Body of pancreas (tissue), 4 donors: ENCODE results near the gene LMTK2. TPM values are rescaled to one million over a fixed set of nuclear protein-coding genes. Genes with fewer than 3 reads are reported as not detected.

Experiments used
- ATAC-seq: fragments of 150-250 bp; one replicate; pipeline ENCODE4 v1.9.1; 2016
- DNase-seq, 4 donors: peaks; one replicate each; pipeline ENCODE4 v3.0.0-alpha.2; 2019
- H3K27ac ChIP-seq, 4 donors: fragments of 200-600 bp; sonication (generic); 1 replicate in 3 of 4; 2 replicates in 1 of 4; pipeline versions ENCODE4 v1.5.1 to v1.6.1; 2016 to 2019; ENCODE audit warnings: mild to moderate bottlenecking in 1 of 4, mixed read lengths in 1 of 4, moderate library complexity in 1 of 4
- H3K27me3 ChIP-seq, 2 donors: fragments of 200-600 bp; sonication (generic); one replicate each; pipeline ENCODE4 v1.6.0; 2016; ENCODE audit warnings: mild to moderate bottlenecking in 1 of 2
- H3K36me3 ChIP-seq, 2 donors: fragments of 200-600 bp; sonication (generic); replicated peaks in 1 of 2; 2 replicates each; pipeline ENCODE4 v1.5.1; 2016; ENCODE audit warnings: low read depth in 2 of 2; ENCODE audit not compliant: insufficient read depth in 1 of 2
- H3K4me1 ChIP-seq: fragments of 200-600 bp; sonication (generic); one replicate; pipeline ENCODE4 v1.6.0; 2016
- H3K4me3 ChIP-seq, 2 donors: fragments of 200-600 bp; sonication (generic); 1 replicate in 1 of 2; 2 replicates in 1 of 2; pipeline ENCODE4 v1.5.1; 2016 to 2019
- H3K9me3 ChIP-seq, 3 donors: fragments of 200-600 bp; sonication (generic); 1 replicate in 2 of 3; 2 replicates in 1 of 3; pipeline ENCODE4 v1.5.1; 2016
- CTCF ChIP-seq, 7 experiments: fragments of 450-650 bp in 4 of 7; fragments of 200-600 bp in 3 of 7; sonication (generic) in 3 of 7; IDR thresholded peaks; one replicate each; pipeline ENCODE4 v1.5.1; 2016 to 2019; ENCODE audit warnings: antibody characterized with exemption in 7 of 7
- POLR2A ChIP-seq, 3 donors: fragments of 450-650 bp; IDR thresholded peaks; one replicate each; pipeline ENCODE4 v1.6.1; 2016; ENCODE audit warnings: antibody characterized with exemption in 3 of 3, mild to moderate bottlenecking in 2 of 3
- WGBS, 2 donors: methylation state at CpG; one replicate each; pipeline ENCODE4 v1.1.5; 2017; 5-methylcytosine and 5-hydroxymethylcytosine counted together
- intact Hi-C: fragments of 100-400 bp; cut with DNase I; formaldehyde crosslinking; loops from one replicate; pipeline ENCODE4 v1.15.1; 2023
- total RNA-seq, 2 donors: library from RNA; depleted of rRNA; stranded (reverse); fragments of >200 nt; gene quantifications; one replicate each; pipeline ENCODE4 v1.1.0, GENCODE V29; 2016

LMTK2 gene
- total RNA-seq, 2 donors from 2014 or later = 19.7 to 23.1 TPM

GRCh38 chr7:98107313-98107721 lies 655 bp downstream of the LMTK2 start:
- H3K9me3 ChIP-seq = no peaks in the 10 kb centered on the region
- peak; percentile 7 for ATAC-seq
- H3K27me3 ChIP-seq = no peaks in the 10 kb centered on the region
- WGBS, 2 donors = 0% methylated on average over 18 to 28 of the region's 32 CpGs
- intact Hi-C loops = no loop called here
- H3K4me3 ChIP-seq = peak overlapping the region; percentile 98 to 100
- H3K36me3 ChIP-seq = no peaks in the 10 kb centered on the region
- peak overlapping the region; percentile 74 to 94 (median 92) for H3K27ac ChIP-seq
- peaks cover 46% of the 10 kb centered on the region for H3K4me1 ChIP-seq
- DNase-seq = peak in 3 of 4 donors; percentile 23 to 42 (median 42)
- TF ChIP-seq CTCF (IDR thresholded peaks at IDR 0.05) (no peak), POLR2A (IDR thresholded peaks at IDR 0.05) (no peak)

GRCh38 chr7:98110249-98111022 lies 3.8 kb downstream of the LMTK2 start:
- ATAC-seq (peak; percentile 63), DNase-seq (peak; percentile 64 to 86 (median 78))
- intact Hi-C loops = no loop called here
- Histone ChIP-seq H3K9me3 (no peaks in the 10 kb centered on the region), H3K27me3 (no peaks in the 10 kb centered on the region), H3K27ac (peak overlapping the region in 3 of 4 donors; percentile 64 to 86 (median 71)), H3K4me3 (no peak overlapping the region), H3K36me3 (no peaks in the 10 kb centered on the region), H3K4me1 (peaks cover 60% of the 10 kb centered on the region)
- TF ChIP-seq CTCF (IDR thresholded peaks at IDR 0.05) (no peak), POLR2A (IDR thresholded peaks at IDR 0.05) (peak in 2 of 3 donors; percentile 30 to 43)
- 27 to 30% methylated on average over 11 of the region's 11 CpGs for WGBS, 2 donors

- Histone ChIP-seq H3K27ac (peak overlapping the region in 3 of 4 donors; percentile 35 to 86 (median 71)), H3K4me1 (peaks cover 70% of the 10 kb centered on the region), H3K4me3 (no peak overlapping the region), H3K9me3 (no peaks in the 10 kb centered on the region), H3K36me3 (no peaks in the 10 kb centered on the region), H3K27me3 (no peaks in the 10 kb centered on the region)
- 62 to 66% methylated on average over 3 to 4 of the region's 4 CpGs for WGBS, 2 donors
- TF ChIP-seq POLR2A (IDR thresholded peaks at IDR 0.05) = no peak
- no peak for TF ChIP-seq CTCF (IDR thresholded peaks at IDR 0.05)
- DNase-seq = no peak
- intact Hi-C loops = no loop called here
- no peak for ATAC-seq
Measured at GRCh38 chr7:98112077-98112476, 5.4 kb downstream of the LMTK2 start.

GRCh38 chr7:98115746-98116525 lies 9.3 kb downstream of the LMTK2 start:
- H3K4me3 ChIP-seq = no peak overlapping the region

More at GRCh38 chr7:98115746-98116525, 9.3 kb downstream of the LMTK2 start:
- TF ChIP-seq CTCF (IDR thresholded peaks at IDR 0.05) (no peak), POLR2A (IDR thresholded peaks at IDR 0.05) (no peak)
- H3K9me3 ChIP-seq = no peaks in the 10 kb centered on the region
- no peak overlapping the region for H3K27ac ChIP-seq
- intact Hi-C loops = no loop called here
- H3K27me3 ChIP-seq = no peaks in the 10 kb centered on the region
- peaks cover 61% of the 10 kb centered on the region for H3K4me1 ChIP-seq
- DNase-seq = no peak
- no peaks in the 10 kb centered on the region for H3K36me3 ChIP-seq
- ATAC-seq = no peak
- 89 to 91% methylated on average over 8 to 10 of the region's 10 CpGs for WGBS, 2 donors
